Activated gamma-delta T cell (primary cell): ENCODE data around the gene TIMM50.
"Not testable (repeated sequence)": the region's sequence is repeated elsewhere in the genome, so short reads cannot be mapped to it uniquely, and the experiment has no call there.

ENCODE experiments used
- DNase-seq: peaks from one replicate; lab custom pipeline; 2025; lab: John Stamatoyannopoulos, UW
- total RNA-seq, 2 donors: gene quantifications; one replicate each; lab custom pipeline; 2026; lab: John Stamatoyannopoulos, UW

TIMM50 gene
- 34.6 to 35.0 reads per million in 2 donors for total RNA-seq

DNA sequence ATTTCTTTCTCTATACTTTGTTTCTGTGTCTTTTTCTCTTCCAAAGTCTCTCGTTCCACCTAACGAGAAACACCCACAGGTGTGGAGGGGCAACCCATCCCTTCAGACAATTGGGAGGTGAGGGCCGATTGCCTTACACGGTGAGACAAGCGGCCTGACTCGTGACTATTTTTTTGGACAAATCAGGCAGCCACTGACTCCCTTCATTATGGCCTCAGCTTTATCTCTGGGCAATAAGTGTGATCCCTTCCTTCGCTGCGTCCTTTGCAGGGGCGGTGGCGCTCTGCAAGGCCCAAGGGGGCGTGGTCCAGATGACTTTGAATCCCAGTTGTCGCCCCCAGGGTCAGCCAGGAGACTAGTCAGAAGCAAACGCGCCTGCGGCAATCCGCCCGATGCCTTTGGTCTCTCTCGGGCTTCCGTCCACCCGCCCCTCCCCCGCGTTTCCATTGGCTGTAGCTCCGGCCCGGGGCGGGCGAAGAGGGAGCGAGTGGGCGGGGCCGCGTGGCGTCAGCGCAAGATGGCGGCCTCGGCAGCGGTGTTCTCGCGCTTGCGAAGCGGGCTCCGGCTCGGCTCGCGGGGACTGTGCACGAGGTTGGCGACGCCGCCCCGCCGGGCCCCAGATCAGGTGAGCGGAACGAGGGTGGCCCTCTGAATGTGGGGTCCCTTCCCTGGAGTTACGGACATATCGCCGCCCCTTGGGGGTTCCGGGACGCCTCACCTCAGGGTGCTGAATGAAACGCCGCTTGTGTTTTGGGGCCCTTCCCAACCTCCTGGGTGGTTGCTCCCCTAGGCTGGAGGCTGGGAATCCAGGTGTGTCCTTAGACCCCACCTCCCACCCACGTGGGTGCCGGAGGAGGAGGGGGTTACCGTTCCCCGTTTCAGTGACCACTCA lies at the start of gene TIMM50:
TIMM50 (plus strand) TSS at position 502 of the 892 bp plus-strand sequence; CDS start at position 518, 16 bp downstream.
- DNase-seq = peak; percentile 93

DNA sequence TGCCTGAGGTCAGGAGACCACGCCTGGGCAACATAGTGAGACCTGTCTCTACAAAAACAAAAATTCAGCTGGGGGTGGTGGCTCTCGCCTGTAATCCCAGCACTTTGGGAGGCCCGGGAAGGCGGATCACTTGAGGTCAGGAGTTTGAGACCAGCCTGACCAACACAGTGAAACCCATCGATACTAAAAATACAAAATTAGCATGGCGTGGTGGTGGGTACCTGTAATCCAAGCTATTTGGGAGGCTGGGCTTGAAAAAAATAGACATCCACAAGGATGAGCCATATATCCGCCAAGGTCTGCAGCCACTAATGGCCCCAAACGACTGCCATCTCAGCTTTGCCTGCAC lies 48.0 kb upstream of the TIMM50 start:
- DNase-seq = no peak

DNA sequence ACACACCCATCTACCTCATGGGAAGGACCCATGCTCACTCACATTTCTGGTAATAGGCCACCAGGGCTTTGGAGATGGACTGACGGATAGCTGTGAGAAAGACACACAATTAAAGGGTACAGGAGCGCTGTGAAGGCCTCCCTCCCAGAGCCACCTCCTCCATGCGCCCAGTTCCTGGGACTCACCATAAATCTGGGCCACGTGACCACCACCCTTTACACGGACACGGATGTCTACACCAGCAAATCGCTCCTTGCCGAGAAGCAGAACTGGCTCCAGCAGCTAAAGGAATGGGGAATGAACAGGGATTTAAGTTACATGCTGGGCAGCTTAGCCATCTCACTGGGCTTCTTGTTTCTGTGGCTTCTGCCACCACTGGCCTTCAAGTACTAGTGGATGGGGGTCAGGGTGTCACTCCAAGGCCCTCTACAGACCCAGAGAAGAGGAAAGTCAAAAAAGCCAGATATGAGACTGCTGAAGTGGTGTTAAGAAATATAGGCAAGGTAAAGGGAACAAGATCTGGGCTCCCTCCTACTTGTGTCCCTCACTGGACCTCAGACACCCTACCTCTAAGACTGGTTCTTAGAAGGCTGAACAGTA lies 47.1 kb upstream of the TIMM50 start:
- no peak for DNase-seq

DNA sequence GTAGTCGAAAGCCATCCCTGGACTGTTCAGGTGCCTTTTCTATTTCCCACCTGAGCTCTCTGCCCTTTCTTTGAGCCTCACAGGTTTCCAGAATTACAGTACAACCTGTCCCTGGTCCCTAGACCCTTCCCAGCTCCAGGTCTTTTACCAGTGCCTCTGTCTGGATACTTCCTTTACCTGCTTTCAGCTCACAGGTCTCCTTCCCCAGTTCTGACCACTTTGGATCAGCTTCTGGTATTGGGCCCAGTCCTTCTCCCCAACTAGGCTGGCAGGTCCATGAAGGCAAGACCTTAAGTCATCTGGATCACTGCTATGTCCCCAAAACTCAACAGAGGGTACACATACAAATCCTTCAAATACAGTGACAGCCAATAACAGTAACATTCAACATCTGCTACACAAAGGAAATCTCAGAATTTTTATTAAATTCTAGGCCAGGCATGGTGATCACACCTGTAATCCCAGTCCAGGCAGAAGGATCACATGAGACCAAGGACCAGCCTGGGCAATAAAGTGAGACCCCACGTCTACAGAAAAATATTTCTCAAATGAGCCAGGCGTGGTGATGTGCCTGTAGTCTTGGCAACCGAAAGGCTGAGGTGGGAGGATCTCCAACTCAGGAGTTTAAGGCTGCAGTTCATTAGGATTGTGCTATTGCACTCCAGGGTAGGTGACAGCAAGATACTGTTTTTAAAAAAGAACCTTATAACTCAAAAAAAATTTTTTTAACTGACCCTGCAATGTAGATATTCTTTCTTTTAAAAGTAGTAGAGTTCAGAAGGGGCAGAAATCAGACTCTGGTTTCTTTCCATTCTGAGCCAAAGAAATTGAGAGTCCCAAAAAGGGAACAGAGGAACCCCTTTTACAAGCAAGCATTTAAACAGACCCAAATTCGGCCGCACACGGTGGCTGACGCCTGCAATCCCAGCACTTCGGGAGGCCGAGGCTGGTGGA lies 46.2 kb upstream of the TIMM50 start:
- DNase-seq = no peak

DNA sequence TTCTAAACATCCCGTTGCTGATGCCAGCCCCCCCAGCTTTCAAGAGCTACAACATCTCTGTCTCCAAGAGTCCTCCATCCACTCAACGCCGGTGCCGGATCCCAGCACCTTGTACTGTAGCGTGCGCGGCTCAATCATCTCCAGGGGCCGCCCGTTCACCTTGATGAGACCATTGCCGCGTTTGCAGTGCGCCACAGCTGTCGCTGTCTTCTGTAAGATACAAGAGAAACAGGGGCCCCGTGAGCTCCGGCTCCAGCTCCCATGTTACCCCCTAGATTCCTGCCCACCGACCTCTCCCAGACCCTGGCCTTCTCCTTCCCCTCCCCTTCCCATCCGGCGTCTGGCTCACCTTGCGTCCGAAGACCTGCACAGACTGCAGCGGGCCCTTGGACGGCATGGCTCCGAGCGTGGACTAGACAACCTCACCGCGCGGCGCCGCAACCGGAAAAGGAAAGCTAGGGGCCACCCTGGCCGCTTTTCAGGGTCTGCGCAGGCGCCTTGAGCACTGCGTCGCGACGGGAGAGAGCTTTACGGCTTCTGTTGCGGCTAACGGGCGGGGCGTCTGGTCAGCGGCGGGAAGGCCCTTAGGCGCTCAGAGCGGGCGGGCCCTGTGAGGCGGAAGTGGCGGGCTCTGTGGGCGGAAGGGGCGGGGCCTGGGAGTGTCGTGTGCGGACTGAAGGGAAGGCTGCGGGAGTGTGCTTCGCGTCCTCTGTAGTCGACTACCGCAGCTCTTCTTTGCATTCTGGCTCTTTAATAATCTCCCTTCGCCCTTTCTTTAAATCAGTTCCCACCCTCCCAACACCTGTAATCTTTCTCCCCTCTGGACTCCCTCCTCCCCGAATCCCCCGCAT lies 44.9 kb upstream of the TIMM50 start, which contains the start of gene RPS16:
RPS16 (minus strand) TSS at position 451 of the 851 bp plus-strand sequence; CDS start at position 397, 54 bp downstream.
- DNase-seq = peak; percentile 99

DNA sequence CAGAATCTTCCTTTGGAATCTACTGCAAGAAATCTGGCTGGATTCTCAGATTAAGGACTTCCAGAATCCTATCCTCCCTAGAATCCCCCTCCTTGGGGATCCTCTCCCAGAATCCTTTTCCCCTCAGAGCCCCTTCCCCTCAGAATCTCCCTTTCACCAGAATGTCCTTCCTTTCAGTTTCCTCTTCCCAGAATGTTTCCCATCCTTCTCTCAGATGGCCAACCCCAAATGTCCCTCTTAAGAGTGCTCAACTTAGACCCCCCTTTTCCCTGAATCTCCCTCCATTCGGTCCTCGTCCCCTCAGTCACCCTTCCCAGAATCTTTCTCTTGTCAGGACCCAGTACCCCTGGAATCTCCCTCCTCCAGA lies 44.3 kb upstream of the TIMM50 start:
- no peak for DNase-seq

DNA sequence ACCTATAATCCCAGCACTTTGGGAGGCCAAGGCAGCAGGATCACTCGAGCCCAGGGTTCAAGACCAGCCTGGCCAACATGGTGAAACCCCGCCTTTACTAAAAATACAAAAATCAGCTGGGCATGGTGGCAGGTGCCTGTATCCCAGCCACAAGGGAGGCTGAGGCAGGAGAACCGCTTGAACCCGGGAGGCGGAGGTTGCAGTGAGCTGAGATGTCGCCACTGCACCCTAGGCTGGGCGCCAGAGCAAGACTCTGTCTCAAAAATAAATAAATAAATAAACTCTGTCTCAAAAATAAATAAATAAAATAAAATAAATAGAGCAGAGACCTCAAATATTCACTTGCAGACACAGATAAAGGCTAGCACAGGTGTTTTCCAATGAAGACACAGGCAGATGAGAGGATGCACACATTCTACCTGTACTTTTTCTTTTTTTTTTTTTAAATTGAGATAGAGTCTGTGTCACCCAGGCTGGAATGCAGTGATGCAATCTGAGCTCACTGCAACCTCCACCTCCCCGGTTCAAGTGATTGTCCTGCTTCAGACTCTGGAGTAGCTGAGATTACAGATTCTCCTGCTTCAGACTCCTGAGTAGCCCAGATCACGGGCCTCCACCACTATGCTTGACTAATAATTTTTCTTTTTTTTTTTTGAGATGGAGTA lies 42.2 kb upstream of the TIMM50 start:
- no peak for DNase-seq

DNA sequence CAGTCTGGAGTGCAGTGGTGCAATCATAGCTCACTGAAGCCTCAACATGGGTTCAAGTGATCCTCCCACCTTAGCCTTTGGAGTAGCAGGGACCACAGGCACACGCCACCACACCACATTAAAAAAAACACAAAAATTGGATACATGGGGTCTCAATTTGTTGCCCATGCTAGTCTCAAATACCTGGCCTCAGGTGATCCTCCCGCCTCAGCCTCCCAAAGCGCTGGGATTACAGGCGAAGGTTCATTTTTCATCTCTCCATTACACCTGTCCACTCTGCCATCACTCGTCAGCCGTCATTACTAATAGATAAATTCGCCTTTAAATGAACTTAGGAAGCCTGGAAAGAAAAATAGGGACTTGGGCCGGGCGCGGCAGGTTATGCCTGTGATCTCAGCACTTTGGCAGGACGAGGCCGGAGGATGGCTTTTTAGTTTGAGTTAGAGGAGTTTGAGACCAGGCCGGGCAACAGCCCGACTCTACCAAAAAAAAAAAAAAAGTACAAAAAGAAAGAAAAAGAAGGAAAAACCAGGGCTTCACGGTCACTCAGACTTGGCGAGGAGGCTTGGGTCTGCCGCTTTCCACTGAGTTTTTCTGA lies 35.9 kb upstream of the TIMM50 start:
- DNase-seq = no peak

DNA sequence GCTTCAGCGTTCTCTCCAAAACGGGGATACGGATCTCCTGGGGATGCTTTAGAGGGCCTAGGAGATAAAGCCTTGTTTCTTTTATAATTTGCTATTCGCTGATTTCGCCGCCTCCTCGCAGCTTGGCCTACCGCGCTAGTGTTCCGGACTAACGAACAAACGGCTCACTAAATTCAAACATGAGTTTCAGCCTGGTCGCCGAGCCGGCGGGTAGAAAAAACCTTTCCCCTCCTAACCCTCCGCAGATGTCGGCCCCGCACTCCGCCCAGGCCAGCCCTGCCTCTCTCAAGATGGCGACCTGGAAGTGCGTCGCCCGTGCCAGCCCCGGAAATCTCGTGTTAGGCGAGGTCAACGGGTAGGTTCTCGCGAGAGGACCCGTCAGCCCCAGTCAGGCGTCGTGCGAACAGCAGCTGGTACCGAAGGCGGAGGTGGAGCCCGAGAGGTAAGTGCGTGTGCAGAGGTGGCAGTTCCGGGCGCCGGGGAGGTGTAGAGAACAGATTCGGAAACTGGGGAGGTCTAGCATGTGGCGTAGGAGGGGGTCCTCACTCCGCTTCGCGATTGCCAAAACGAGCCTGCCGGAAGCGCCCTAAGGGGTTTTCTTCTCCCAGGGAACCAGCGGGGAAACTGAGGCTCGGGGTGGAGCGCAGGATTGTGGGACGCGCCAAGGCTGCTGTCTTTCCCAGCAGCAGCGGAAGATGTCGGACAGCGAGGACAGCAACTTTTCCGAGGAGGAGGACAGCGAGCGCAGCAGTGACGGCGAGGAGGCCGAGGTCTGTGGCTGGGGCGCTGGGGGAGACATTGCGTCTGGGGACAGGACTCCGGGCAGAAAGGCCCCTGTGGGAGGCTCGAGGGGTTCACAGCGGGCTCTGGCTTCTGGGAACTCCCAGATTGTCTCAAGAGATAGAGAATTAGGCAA lies 35.2 kb upstream of the TIMM50 start, which contains the start of gene SUPT5H:
SUPT5H (plus strand) TSS at position 387 of the 916 bp plus-strand sequence; CDS start at position 696, 309 bp downstream.
- peak; percentile 88 for DNase-seq

DNA sequence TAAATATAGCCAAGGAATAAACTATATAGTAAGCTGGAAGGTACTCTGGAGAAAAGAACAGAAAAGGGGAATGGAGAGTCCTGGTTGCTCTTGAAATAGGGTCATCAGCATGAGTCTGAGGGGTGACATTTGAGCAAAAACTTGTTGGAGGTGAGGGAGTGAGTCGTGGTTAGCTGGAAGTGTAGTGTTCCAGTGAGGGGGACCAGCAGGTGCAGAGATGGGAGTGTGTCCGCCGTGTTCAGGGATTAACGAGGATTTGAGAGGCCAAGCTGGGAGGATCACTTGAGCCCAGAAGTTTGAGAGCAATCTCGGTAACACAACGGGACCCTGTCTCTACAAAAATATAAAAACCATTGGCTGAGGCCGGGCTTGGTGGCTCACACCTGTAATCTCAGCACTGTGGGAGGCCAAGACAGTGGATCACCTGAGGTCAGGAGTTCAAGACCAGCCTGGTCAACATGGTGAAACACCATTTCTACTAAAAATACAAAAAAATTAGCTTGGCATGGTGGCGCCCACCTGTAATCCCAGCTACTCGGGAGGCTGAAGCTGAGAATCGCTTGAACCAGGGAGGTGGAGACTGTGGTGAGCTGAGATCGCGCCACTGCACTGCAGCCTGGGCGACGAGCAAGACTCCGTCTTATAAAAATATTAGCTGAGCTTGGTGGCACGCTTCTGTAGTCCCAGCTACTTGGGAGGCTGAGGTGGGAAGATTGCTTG lies 34.1 kb upstream of the TIMM50 start:
- DNase-seq = no peak

DNA sequence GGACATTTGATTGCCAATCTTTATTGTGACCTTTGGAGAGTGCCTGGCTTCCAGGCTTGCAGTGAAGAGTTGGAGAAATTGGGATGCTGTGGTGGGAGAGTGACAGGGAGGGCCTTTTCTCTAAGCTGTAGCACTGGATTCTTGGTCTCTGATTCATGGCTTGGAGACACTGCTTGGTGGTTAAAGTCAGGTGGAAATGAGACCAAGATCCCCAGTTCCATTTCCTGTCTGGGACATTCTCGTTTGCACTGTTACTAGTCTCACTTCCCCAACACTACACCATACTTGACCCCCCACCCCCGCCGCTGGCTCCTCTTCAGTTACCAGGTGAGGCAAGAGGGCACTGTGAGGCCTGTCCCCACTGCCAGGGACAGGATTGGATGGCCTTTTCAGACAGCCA lies 32.4 kb upstream of the TIMM50 start:
- no peak for DNase-seq

DNA sequence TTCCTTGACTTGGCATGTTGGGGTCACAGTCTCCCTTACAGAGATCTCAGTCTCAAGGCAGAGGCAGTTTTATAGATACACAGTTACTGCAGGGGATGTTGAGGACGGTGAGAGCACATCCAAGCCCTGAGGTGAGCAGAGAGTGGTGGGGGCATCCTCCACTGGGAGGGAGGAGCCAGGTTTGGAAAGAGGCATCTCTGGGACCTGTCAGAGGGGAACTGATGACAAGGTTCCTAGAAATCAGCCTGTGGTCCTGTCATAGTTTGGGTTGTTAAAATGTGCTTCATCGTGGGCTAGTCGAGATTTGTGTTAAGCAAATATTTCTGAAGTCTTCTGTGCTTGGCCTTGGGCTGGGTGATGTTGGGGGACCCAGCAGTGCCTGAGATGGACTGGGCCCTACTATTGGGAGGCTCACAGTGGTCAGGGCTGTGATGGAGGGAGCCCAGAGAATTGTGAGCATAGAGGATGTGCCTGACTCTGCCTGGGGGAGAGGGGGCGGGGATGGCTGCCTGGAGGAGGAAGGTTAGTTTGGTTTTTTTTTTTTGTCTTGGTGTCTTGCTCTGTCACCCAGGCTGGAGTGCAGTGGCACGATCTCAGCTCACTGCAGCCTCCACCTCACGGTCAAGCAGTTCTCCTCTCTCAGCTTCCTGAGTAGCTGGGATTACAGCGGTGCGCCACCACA lies 31.4 kb upstream of the TIMM50 start:
- DNase-seq = no peak

DNA sequence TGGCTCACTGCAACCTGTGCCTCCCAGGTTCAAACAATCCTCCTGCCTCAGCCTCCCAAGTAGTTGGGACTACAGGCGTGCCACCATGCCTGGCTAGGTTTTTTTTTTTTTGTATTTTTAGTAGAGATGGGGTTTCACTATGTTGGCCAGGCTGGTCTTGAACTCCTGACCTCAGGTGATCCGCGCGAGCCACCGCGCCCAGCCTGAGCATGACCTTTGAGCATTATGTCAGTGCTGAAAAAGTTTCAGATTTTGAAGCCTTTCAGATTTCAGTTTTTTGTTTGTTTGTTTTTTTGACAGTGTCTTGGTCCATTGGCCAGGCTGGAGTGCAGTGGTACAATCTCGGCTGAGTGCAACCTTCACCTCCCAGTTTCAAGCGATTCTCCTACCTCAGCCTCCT lies 29.4 kb upstream of the TIMM50 start:
- DNase-seq = not testable (repeated sequence)

DNA sequence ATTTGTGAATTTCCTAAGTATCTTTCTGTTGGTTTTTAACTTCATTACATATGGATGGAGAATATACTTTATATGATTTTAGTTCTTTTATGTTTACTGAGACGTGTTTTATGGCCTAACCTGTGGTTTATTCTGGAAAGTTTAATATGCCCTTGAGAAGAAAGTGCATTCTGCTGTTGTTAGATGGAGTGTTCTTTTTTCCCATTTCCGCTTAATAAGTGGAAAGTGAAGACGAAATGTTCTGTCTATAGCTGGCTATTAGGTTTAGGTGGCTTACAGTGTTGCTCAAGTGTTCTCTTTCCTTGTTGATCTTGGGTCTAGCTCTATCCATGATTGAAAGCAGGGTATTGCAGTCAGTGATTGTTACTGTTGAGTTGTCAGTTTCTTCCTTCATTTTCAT lies 17.2 kb upstream of the TIMM50 start:
- no peak for DNase-seq

DNA sequence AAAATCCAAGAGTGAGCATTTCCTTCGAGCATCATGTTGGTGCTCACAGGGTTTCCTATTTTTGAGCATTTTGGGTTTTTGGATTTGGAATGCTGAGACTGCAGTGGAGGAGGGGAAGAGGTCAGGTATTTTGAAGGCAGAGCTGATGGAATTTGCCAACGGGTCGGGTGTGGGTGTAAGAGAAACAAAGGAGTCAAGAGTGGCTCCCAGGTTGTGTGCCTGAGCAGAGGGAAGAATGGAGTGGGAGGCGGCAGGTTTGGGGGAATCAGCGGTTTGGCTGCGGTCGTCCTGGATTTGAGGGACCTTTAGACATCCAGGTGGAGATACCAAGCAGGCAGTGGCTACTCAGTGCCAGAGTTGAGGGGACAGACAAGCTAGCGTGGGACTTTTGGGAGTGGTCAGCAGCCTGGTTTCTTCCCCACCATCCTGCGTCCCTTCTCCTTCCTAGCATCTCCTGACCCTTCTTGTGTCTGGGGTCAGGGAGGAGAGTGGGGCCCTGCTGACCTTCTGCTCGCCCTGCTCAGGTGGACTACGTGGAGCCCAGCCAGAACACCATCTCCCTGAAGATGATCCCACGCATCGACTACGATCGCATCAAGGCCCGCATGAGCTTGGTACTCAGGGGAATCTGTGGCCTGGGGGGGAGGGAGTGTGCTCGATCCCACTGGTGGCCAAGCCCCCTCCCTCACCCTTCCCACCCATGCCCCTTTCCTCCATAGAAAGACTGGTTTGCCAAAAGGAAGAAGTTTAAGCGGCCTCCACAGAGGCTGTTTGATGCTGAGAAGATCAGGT lies 14.5 kb upstream of the TIMM50 start:
- DNase-seq = no peak

DNA sequence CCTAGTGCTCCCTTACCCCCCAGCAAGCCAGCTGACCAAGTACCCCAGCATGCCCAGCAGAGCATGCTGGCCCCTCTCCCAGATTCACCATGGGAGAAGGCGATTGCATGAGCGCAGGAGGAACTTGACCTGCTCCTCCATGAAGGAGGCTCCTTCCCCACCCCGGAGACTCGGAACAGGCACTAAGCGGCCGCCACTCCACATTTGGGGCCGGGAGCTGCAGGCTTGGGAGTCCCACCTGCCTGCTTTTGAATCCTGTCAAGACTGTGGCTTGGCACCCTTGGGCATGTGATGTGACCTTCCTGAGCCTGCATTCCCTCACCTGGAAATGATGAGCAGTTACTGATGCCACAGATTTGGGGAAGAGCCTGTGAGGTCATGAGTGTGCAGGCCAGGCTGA lies 12.7 kb upstream of the TIMM50 start:
- no peak for DNase-seq

DNA sequence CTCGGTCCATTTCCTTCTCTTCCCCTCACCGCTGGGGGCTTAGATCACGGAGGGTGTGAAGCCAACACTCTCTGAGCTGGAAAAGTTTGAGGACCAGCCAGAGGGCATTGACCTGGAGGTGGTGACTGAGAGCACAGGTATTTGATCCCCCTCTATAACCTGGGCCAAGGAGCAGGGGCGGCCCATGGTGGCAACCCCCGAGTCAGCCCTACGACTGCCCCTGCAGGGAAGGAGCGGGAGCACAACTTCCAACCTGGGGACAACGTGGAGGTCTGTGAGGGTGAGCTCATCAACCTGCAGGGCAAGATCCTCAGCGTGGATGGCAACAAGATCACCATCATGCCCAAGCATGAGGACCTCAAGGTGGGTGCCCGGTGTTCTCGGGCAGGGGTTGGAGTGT lies 11.6 kb upstream of the TIMM50 start:
- no peak for DNase-seq
